ENCODE data around the gene TXNDC17. TPM values are rescaled to one million over a fixed set of nuclear protein-coding genes. Genes with fewer than 3 reads are reported as not detected.

Gene TXNDC17
- total and polyA plus RNA-seq, 2 of the 4 experiments (the other 2 are of a cell fraction), result 45.0 to 494 TPM

GRCh38 chr17:6686026-6686425 lies 45.2 kb downstream of the TXNDC17 start:
- Histone ChIP-seq H3K27ac (ENCODE audit: insufficient read depth, low read length) (no peak overlapping the region), H3K4me3 (ENCODE audit: insufficient read depth, low read depth, low read length) (no peak overlapping the region), H4K20me1 (ENCODE audit: insufficient read depth, low read length) (no peaks in the 10 kb centered on the region), H2BK120ac (ENCODE audit: low read depth, low read length) (no peak overlapping the region), H4K5ac (ENCODE audit: low read depth, low read length) (no peak overlapping the region), H2AK5ac (ENCODE audit: low read depth, low read length) (no peak overlapping the region), H2BK20ac (ENCODE audit: low read depth, low read length) (no peak overlapping the region), H4K91ac (ENCODE audit: insufficient read depth, low read depth, low read length) (no peak overlapping the region), H3K14ac (replicated peaks; ENCODE audit: low read depth, low read length) (no peak overlapping the region), H3K23ac (ENCODE audit: low read depth, low read length) (no peak overlapping the region), H3K79me1 (ENCODE audit: low read depth in 1 of 2, low read length in 2 of 2) (no peaks in the 10 kb centered on the region), H3K4ac (ENCODE audit: low read depth, low read length) (no peak overlapping the region), H3K9ac (ENCODE audit: low read depth, low read length) (no peak overlapping the region), H2BK5ac (ENCODE audit: low read depth, low read length, poor library complexity, severe bottlenecking) (no peak overlapping the region), H3K36me3 (ENCODE audit: control insufficient read depth, insufficient read depth, low read length) (no peaks in the 10 kb centered on the region), H3K9me3 (ENCODE audit: control insufficient read depth, insufficient read depth, low read length) (no peaks in the 10 kb centered on the region), H4K8ac (ENCODE audit: low read depth in 2 of 2, low read length in 2 of 2) (no peak overlapping the region), H3K27me3 (ENCODE audit: control insufficient read depth, insufficient read depth, low read length) (peaks cover 6% of the 10 kb centered on the region), H3K18ac (ENCODE audit: low read depth, low read length) (no peak overlapping the region), H3K4me2 (ENCODE audit: low read depth, low read length) (no peak overlapping the region), H2BK15ac (ENCODE audit: low read depth, low read length) (no peak overlapping the region), H3K4me1 (ENCODE audit: control insufficient read depth, insufficient read depth, low read length) (no peaks in the 10 kb centered on the region), H3K56ac (ENCODE audit: extremely low read depth, insufficient read depth, low read length) (no peak overlapping the region), H2AK9ac (replicated peaks; ENCODE audit: low read depth, low read length, poor library complexity) (no peak overlapping the region), H3K9me1 (ENCODE audit: insufficient read depth, low read length) (no peaks in the 10 kb centered on the region), H2AFZ (replicated peaks; ENCODE audit: low read length, poor library complexity) (no peak overlapping the region)
- in situ Hi-C loops (cut with MboI; ENCODE audit: low sequenced_read_pairs) (no loop called here), dilution Hi-C loops (cut with HindIII; ENCODE audit: low sequenced_read_pairs, unreplicated experiment) (no loop called here), intact Hi-C loops (cut with micrococcal nuclease) (no loop called here)
- CTCF ChIA-PET, result no interaction called here
- DNase-seq, result no peak
- 20% methylated on average over 1 of the region's 4 CpGs; no CpG with 5 or more reads in 1 of the 2 experiments for WGBS, 2 experiments (ENCODE audit: extremely low coverage in 2 of 2, insufficient read length in 1 of 2)
- no peak for TF ChIP-seq USF2 (IDR thresholded peaks at IDR 0.05; ENCODE audit: low read depth, low read length)
- no peak for TF ChIP-seq CHD1 (IDR thresholded peaks at IDR 0.05; ENCODE audit: low read depth, low read length)
- no peak for TF ChIP-seq RAD21 (IDR thresholded peaks at IDR 0.05; ENCODE audit: low read length)
- no peak for TF ChIP-seq RCOR1 (IDR thresholded peaks at IDR 0.05; ENCODE audit: insufficient replicate concordance, low read length)
- no TSS peak for BruUV-seq (replicated peaks)
- no peak for ATAC-seq (ENCODE audit: low read depth)
- POLR2A ChIA-PET (ENCODE audit: unreplicated experiment), result no interaction called here

Measured in IMR-90 (cell line).